Loucy (cell line): ENCODE results near the gene SMTN.

Experiments used
- H2AFZ ChIP-seq: fragments of 200-600 bp; sonication (generic); 2 replicates; pipeline ENCODE4 v1.6.0; 2016; ENCODE audit warnings: antibody characterized with exemption, mild to moderate bottlenecking, low read length, moderate library complexity
- H3F3A ChIP-seq: fragments of 200-600 bp; 2 replicates; pipeline ENCODE4 v1.6.0; 2016; ENCODE audit warnings: antibody characterized with exemption, low read depth, mild to moderate bottlenecking
- H3K27me3 ChIP-seq: fragments of 200-600 bp; sonication (generic); 2 replicates; pipeline ENCODE4 v1.6.1; 2014; ENCODE audit warnings: low read length, mild to moderate bottlenecking; ENCODE audit not compliant: insufficient read depth, poor library complexity, severe bottlenecking
- H3K36me3 ChIP-seq: fragments of 200-600 bp; sonication (generic); 2 replicates; pipeline ENCODE4 v1.6.1; 2016; ENCODE audit warnings: low read length; ENCODE audit not compliant: insufficient read depth
- H3K4me1 ChIP-seq: fragments of 200-600 bp; sonication (generic); 2 replicates; pipeline ENCODE4 v1.5.1; 2014; ENCODE audit warnings: low read length, mild to moderate bottlenecking; ENCODE audit not compliant: insufficient read depth, poor library complexity, severe bottlenecking
- H3K4me2 ChIP-seq: fragments of 200-600 bp; sonication (generic); 2 replicates; pipeline ENCODE4 v1.6.0; 2014; ENCODE audit warnings: antibody characterized with exemption, low read length, low read depth, mild to moderate bottlenecking; ENCODE audit not compliant: poor library complexity, severe bottlenecking
- H3K4me3 ChIP-seq: fragments of 200-600 bp; sonication (generic); 2 replicates; pipeline ENCODE4 v1.5.1; 2014; ENCODE audit warnings: low read length, mild to moderate bottlenecking, mixed read lengths; ENCODE audit not compliant: poor library complexity, severe bottlenecking
- H3K79me2 ChIP-seq: fragments of 200-600 bp; sonication (generic); 2 replicates; pipeline ENCODE4 v1.6.1; 2014; ENCODE audit warnings: low read length; ENCODE audit not compliant: insufficient read depth
- H3K9ac ChIP-seq: fragments of 200-600 bp; sonication (generic); 2 replicates; pipeline ENCODE4 v1.6.0; 2014; ENCODE audit warnings: mild to moderate bottlenecking, low read depth, low read length, moderate library complexity; ENCODE audit not compliant: poor library complexity, severe bottlenecking
- H3K9me2 ChIP-seq: fragments of 200-600 bp; sonication (generic); replicated peaks from 2 replicates; pipeline ENCODE4 v1.6.1; 2016; ENCODE audit warnings: low read depth, low read length, mixed read lengths
- H3K9me3 ChIP-seq: fragments of 200-600 bp; sonication (generic); 2 replicates; pipeline ENCODE4 v1.6.1; 2014; ENCODE audit warnings: mild to moderate bottlenecking, antibody characterized with exemption, low read length, low read depth; ENCODE audit not compliant: insufficient read depth
- H4K20me1 ChIP-seq: fragments of 200-600 bp; sonication (generic); 2 replicates; pipeline ENCODE4 v1.6.0; 2014; ENCODE audit warnings: antibody characterized with exemption, low read length, mild to moderate bottlenecking; ENCODE audit not compliant: insufficient read depth, poor library complexity, severe bottlenecking
- EZH2phosphoT487 ChIP-seq: fragments of 200-600 bp; IDR thresholded peaks from 2 replicates; pipeline ENCODE4 v1.6.1; 2018; ENCODE audit warnings: antibody characterized with exemption, mild to moderate bottlenecking, moderate library complexity, borderline replicate concordance
- TF ChIP-seq, protein P1 (sequence below): fragments of 200-600 bp; sonication (generic); conservative IDR thresholded peaks from 2 replicates; pipeline ENCODE4 v1.5.1; 2014; ENCODE audit warnings: mild to moderate bottlenecking, antibody characterized with exemption, low read length

SMTN gene

DNA sequence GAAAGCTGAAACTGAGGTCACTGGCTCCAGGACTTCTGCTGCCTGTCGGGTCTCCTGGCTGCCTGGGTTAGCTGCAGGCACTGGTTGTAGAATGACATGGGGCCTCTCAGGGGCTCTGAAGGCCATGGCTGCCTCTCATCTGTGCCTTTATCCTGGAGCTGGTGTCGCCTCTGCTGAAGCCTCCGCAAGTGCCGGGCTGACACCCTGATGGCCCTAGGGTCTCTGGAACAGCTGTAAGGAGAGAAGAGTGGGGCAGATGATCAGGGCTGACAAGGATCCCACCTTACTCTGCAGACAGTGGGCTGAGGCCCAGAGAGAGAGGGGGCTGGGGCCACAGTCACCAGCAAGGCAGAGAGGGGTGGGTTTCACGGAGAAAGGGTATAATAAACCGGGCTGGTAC lies 54.6 kb downstream of the SMTN start:
- no peaks in the 10 kb centered on the region for H3K36me3 ChIP-seq
- H3K4me1 ChIP-seq: no peaks in the 10 kb centered on the region
- H4K20me1 ChIP-seq: no peaks in the 10 kb centered on the region
- no peaks in the 10 kb centered on the region for H3K9me3 ChIP-seq
- no peaks in the 10 kb centered on the region for H3K27me3 ChIP-seq
- H3K79me2 ChIP-seq: no peaks in the 10 kb centered on the region
- no peak overlapping the region for H3K4me3 ChIP-seq
- H3F3A ChIP-seq: no peaks in the 10 kb centered on the region
- H2AFZ ChIP-seq: no peak overlapping the region
- no peak for TF ChIP-seq EZH2phosphoT487
- TF ChIP-seq, protein P1, sequence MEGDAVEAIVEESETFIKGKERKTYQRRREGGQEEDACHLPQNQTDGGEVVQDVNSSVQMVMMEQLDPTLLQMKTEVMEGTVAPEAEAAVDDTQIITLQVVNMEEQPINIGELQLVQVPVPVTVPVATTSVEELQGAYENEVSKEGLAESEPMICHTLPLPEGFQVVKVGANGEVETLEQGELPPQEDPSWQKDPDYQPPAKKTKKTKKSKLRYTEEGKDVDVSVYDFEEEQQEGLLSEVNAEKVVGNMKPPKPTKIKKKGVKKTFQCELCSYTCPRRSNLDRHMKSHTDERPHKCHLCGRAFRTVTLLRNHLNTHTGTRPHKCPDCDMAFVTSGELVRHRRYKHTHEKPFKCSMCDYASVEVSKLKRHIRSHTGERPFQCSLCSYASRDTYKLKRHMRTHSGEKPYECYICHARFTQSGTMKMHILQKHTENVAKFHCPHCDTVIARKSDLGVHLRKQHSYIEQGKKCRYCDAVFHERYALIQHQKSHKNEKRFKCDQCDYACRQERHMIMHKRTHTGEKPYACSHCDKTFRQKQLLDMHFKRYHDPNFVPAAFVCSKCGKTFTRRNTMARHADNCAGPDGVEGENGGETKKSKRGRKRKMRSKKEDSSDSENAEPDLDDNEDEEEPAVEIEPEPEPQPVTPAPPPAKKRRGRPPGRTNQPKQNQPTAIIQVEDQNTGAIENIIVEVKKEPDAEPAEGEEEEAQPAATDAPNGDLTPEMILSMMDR: no peak
- H3K9ac ChIP-seq: no peak overlapping the region
- H3K9me2 ChIP-seq: no peaks in the 10 kb centered on the region
- no peak overlapping the region for H3K4me2 ChIP-seq

DNA sequence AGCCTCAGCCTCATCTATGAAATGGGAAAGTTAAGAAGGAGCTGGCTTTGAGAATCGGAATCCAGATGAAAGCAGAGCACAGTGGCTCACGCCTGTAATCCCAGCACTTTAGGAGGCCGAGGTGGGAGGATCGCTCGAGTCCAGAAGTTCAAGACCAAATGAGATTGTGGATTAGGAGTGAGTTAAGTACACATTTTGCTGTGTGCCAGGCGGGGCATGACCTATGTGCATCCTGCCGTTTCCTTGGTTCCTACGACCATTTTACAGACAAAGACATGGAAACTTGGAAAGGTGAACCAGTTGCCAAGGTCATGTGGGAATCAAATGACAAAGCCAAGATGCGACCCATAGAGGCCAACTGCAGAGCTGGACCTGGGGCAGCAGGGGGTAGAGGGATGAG lies 55.0 kb downstream of the SMTN start:
- Histone ChIP-seq H3K9me3 (no peaks in the 10 kb centered on the region), H3K4me3 (no peak overlapping the region), H3F3A (no peaks in the 10 kb centered on the region), H3K4me1 (no peaks in the 10 kb centered on the region), H2AFZ (no peak overlapping the region), H3K36me3 (no peaks in the 10 kb centered on the region), H3K9me2 (no peaks in the 10 kb centered on the region), H3K9ac (no peak overlapping the region), H3K79me2 (no peaks in the 10 kb centered on the region), H3K27me3 (no peaks in the 10 kb centered on the region), H3K4me2 (no peak overlapping the region), H4K20me1 (no peaks in the 10 kb centered on the region)
- TF ChIP-seq, protein P1: no peak
- no peak for TF ChIP-seq EZH2phosphoT487

DNA sequence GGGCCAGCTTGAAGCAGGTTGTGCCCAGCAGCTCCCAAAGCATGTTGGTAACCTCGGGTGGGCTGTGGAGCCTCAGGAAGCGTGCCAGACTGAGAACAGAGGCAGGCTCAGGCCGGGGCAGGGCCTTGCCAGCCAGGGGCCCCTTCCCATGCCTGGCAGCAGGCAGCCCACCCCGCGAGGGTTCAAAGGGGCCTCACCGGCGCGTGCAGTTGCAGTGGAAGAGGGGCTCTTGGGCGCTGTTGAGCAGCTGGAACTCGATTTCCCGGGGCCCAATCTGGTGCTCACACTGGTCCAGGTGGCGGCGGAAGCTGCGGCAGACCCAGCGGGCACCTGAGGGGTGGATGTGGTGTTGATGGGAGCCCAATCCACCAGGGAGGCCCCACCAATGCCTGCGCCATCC lies 55.6 kb downstream of the SMTN start:
- no peak for TF ChIP-seq EZH2phosphoT487
- TF ChIP-seq, protein P1: no peak
- no peaks in the 10 kb centered on the region for H3F3A ChIP-seq
- no peaks in the 10 kb centered on the region for H3K9me2 ChIP-seq
- H2AFZ ChIP-seq: no peak overlapping the region
- no peaks in the 10 kb centered on the region for H3K4me1 ChIP-seq
- no peaks in the 10 kb centered on the region for H3K79me2 ChIP-seq
- no peak overlapping the region for H3K9ac ChIP-seq
- H3K36me3 ChIP-seq: no peaks in the 10 kb centered on the region
- no peak overlapping the region for H3K4me3 ChIP-seq
- H4K20me1 ChIP-seq: no peaks in the 10 kb centered on the region
- no peaks in the 10 kb centered on the region for H3K9me3 ChIP-seq
- no peaks in the 10 kb centered on the region for H3K27me3 ChIP-seq
- no peak overlapping the region for H3K4me2 ChIP-seq
